RWPE1 (cell line): ENCODE results near the gene FYN.
A peak's percentile ranks its signal among the peaks of the same experiment; 100 is the strongest.

Experiments used
- CTCF ChIA-PET: fragments of 350-600 bp; sonication (Branson Sonifier 250); formaldehyde crosslinking; extraction: SDS; loops from one replicate; lab custom pipeline; 2021; lab: Yijun Ruan, JAX
- POLR2A ChIA-PET: fragments of 400-600 bp; formaldehyde crosslinking; extraction: SDS; loops from one replicate; lab custom pipeline; 2020; ENCODE audit warnings: antibody characterized with exemption; ENCODE audit not compliant: low non-redundant PET; lab: Yijun Ruan, JAX
- DNase-seq: peaks from one replicate; pipeline ENCODE4 v3.0.0; 2012; ENCODE audit warnings: low spot score
- H3K27ac ChIP-seq: fragments of 450-650 bp; 2 replicates; pipeline ENCODE4 v1.5.1; 2017
- CTCF ChIP-seq: fragments of 450-650 bp; conservative IDR thresholded peaks from 2 replicates; pipeline ENCODE4 v1.5.1; 2017; ENCODE audit warnings: low read depth, mild to moderate bottlenecking

Gene FYN

GRCh38 chr6:111711984-111712752 lies 161.1 kb downstream of the FYN start:
- TF ChIP-seq CTCF, result no peak
- ChIA-PET POLR2A (no interaction called here), CTCF (interaction anchor here (0.7 to 0.9 kb wide), 2 partner anchors 331 to 394 kb away, joined by 3 read pairs; no protein-coding TSS in a partner anchor)
- DNase-seq, result peak; percentile 13
- H3K27ac ChIP-seq, result no peak overlapping the region

GRCh38 chr6:111711476-111711875 lies 161.8 kb downstream of the FYN start:
- H3K27ac ChIP-seq, result no peak overlapping the region
- TF ChIP-seq CTCF, result no peak
- ChIA-PET CTCF (no interaction called here), POLR2A (no interaction called here)
- DNase-seq, result no peak

GRCh38 chr6:111710911-111711310 lies 162.3 kb downstream of the FYN start:
- TF ChIP-seq CTCF, result no peak
- ChIA-PET POLR2A (no interaction called here), CTCF (interaction anchor here (1.2 to 3.4 kb wide), 4 partner anchors 14 to 333 kb away, joined by 3 to 21 read pairs (median 5); no protein-coding TSS in a partner anchor)
- DNase-seq, result no peak
- H3K27ac ChIP-seq, result no peak overlapping the region

- POLR2A ChIA-PET, result no interaction called here
- DNase-seq, result no peak
- H3K27ac ChIP-seq, result no peak overlapping the region
Observed at GRCh38 chr6:111710439-111710838, 162.8 kb downstream of the FYN start.

GRCh38 chr6:111709615-111710398 lies 163.4 kb downstream of the FYN start:
- peak; percentile 75 for TF ChIP-seq CTCF
- peak; percentile 89 for DNase-seq
- ChIA-PET CTCF (interaction anchor here (0.5 to 3.4 kb wide), 11 partner anchors 16 to 1933 kb away, joined by 3 to 21 read pairs (median 4); no protein-coding TSS in a partner anchor), POLR2A (no interaction called here)
- no peak overlapping the region for H3K27ac ChIP-seq

More at GRCh38 chr6:111710439-111710838, 162.8 kb downstream of the FYN start:
- CTCF ChIA-PET, result interaction anchor here (0.6 to 3.4 kb wide), 9 partner anchors 15 to 1934 kb away, joined by 3 to 21 read pairs (median 4); no protein-coding TSS in a partner anchor
- no peak for TF ChIP-seq CTCF

- CTCF ChIA-PET, result interaction anchor here (0.5 to 3.4 kb wide), 4 partner anchors 90 to 454 kb away, joined by 4 to 21 read pairs (median 6); no protein-coding TSS in a partner anchor
Observed at GRCh38 chr6:111709201-111709600, 164.1 kb downstream of the FYN start.

More at GRCh38 chr6:111709201-111709600, 164.1 kb downstream of the FYN start:
- H3K27ac ChIP-seq, result no peak overlapping the region
- no peak for DNase-seq
- POLR2A ChIA-PET, result no interaction called here
- no peak for TF ChIP-seq CTCF
